K562 (cell line): ENCODE data around the gene RACGAP1. TPM values are rescaled to one million over a fixed set of nuclear protein-coding genes. Genes with fewer than 3 reads are reported as not detected.

Source experiments
- ATF7 ChIP-seq: fragments of 450-650 bp; IDR thresholded peaks from 2 replicates; pipeline ENCODE4 v1.7.1; 2014; ENCODE audit warnings: mild to moderate bottlenecking, moderate library complexity
- BCLAF1 ChIP-seq, 2 experiments: fragments of 450-650 bp in 1 of 2; IDR thresholded peaks; 2 replicates each; pipeline ENCODE4 v1.6.1; 2011 to 2017; ENCODE audit warnings: low read depth in 2 of 2, antibody characterized with exemption in 1 of 2, borderline replicate concordance in 1 of 2, low read length in 1 of 2, mild to moderate bottlenecking in 1 of 2, mixed read lengths in 1 of 2; ENCODE audit not compliant: control insufficient read depth in 1 of 2
- BCOR ChIP-seq: fragments of 450-650 bp; IDR thresholded peaks from 2 replicates; pipeline ENCODE4 v1.6.1; 2016
- CREB1 ChIP-seq, 2 experiments: sonication (generic) in 1 of 2; formaldehyde crosslinking in 1 of 2; IDR thresholded peaks; 2 replicates each; pipeline versions ENCODE4 v1.6.1 to v1.8.0; 2012 to 2022; ENCODE audit warnings: inconsistent platforms in 1 of 2, mild to moderate bottlenecking in 1 of 2, missing genetic modification reagents in 1 of 2, moderate library complexity in 1 of 2
- ELK1 ChIP-seq: sonication (generic); formaldehyde crosslinking; IDR thresholded peaks from 2 replicates; pipeline ENCODE4 v1.8.1; 2022; ENCODE audit warnings: missing genetic modification reagents
- GATAD2A ChIP-seq: fragments of 450-650 bp; IDR thresholded peaks from 2 replicates; pipeline ENCODE4 v1.6.1; 2017
- JUN ChIP-seq, 2 experiments: sonication (generic) in 1 of 2; formaldehyde crosslinking in 1 of 2; IDR thresholded peaks; 2 replicates each; pipeline versions ENCODE4 v1.6.1 to v1.8.0; 2012 to 2022; ENCODE audit warnings: borderline replicate concordance in 2 of 2, mild to moderate bottlenecking in 2 of 2, improper control_type of control experiment in 1 of 2, low read depth in 1 of 2, low read length in 1 of 2, missing genetic modification reagents in 1 of 2
- MXI1 ChIP-seq: IDR thresholded peaks from 2 replicates; pipeline ENCODE4 v1.6.1; 2011; ENCODE audit warnings: low read depth, mild to moderate bottlenecking, improper control_type of control experiment, low read length
- RBM15 ChIP-seq: fragments of 200-400 bp; formaldehyde crosslinking; IDR thresholded peaks from 2 replicates; pipeline ENCODE4 v1.6.1; 2018; ENCODE audit warnings: mild to moderate bottlenecking, low read length, moderate library complexity; ENCODE audit not compliant: insufficient read depth
- SRF ChIP-seq, 2 experiments: fragments of 250-450, 450-650 bp in 1 of 2; sonication (Bioruptor Pico) in 1 of 2; sonication (generic) in 1 of 2; formaldehyde crosslinking; IDR thresholded peaks; 2 replicates each; pipeline versions ENCODE4 v1.5.0 to v1.5.1; 2020 to 2022; ENCODE audit warnings: mild to moderate bottlenecking in 1 of 2, missing genetic modification reagents in 1 of 2
- XRCC4 ChIP-seq: IDR thresholded peaks from one replicate; pipeline ENCODE4 v1.6.1; 2011; ENCODE audit not compliant: insufficient read depth, insufficient read length; ENCODE audit errors: extremely low read depth
- YY1 ChIP-seq, 3 experiments: IDR thresholded peaks; 2 replicates each; pipeline ENCODE4 v1.6.1; 2011; ENCODE audit warnings: low read length in 2 of 3, mild to moderate bottlenecking in 2 of 3, moderate library complexity in 2 of 3, borderline replicate concordance in 1 of 3, control low read depth in 1 of 3, low read depth in 1 of 3; ENCODE audit not compliant: insufficient read depth in 3 of 3, insufficient replicate concordance in 2 of 3, control insufficient read depth in 1 of 3, insufficient read length in 1 of 3; ENCODE audit errors: extremely low read depth in 1 of 3
- ZNF134 ChIP-seq: fragments of 250-450 bp; sonication (Bioruptor Pico); conservative IDR thresholded peaks from 2 replicates; pipeline ENCODE4 v1.4.0; 2020
- polyA plus RNA-seq, 8 experiments: library from polyadenylated mRNA; depleted of rRNA in 4 of 8; stranded (reverse) in 5 of 8; unstranded in 3 of 8; fragments of >200 nt; fragmentation: Nextera tagmentation in 2 of 8; fragmentation: Illumina TruSeq in 1 of 8; extraction: Ambion mirVana in 2 of 8; extraction: Trizol in 1 of 8; gene quantifications; 2 replicates each; pipeline versions ENCODE4 v1.2.1 to v1.2.3, GENCODE V29; 2011 to 2014; ENCODE audit warnings: inconsistent platforms in 1 of 8, missing spikeins in 1 of 8
- total RNA-seq, 7 experiments: library from RNA; depleted of rRNA in 6 of 7; stranded (reverse); fragments of >200 nt in 6 of 7; fragmentation: Illumina TruSeq in 2 of 7; extraction: Trizol in 2 of 7; gene quantifications; 2 replicates each; pipeline versions ENCODE4 v1.2.1 to v1.2.3, GENCODE V29; 2011 to 2021; ENCODE audit warnings: low replicate concordance in 1 of 7
- TF ChIP-seq, protein P1 (sequence below): sonication (generic); formaldehyde crosslinking; IDR thresholded peaks from 2 replicates; pipeline ENCODE4 v1.8.0; 2022; ENCODE audit warnings: mild to moderate bottlenecking, missing genetic modification reagents
- TF ChIP-seq, protein P2 (sequence below): fragments of 450-650 bp; IDR thresholded peaks from 2 replicates; pipeline ENCODE4 v1.6.1; 2016; ENCODE audit warnings: missing biosample characterization, missing genetic modification characterization

RACGAP1 gene
- total and polyA plus RNA-seq, 9 of the 15 experiments (the other 6 are each of a cell fraction or from before 2014, with no cell fraction given): 56.4 to 92.9 (median 71.8) TPM

DNA sequence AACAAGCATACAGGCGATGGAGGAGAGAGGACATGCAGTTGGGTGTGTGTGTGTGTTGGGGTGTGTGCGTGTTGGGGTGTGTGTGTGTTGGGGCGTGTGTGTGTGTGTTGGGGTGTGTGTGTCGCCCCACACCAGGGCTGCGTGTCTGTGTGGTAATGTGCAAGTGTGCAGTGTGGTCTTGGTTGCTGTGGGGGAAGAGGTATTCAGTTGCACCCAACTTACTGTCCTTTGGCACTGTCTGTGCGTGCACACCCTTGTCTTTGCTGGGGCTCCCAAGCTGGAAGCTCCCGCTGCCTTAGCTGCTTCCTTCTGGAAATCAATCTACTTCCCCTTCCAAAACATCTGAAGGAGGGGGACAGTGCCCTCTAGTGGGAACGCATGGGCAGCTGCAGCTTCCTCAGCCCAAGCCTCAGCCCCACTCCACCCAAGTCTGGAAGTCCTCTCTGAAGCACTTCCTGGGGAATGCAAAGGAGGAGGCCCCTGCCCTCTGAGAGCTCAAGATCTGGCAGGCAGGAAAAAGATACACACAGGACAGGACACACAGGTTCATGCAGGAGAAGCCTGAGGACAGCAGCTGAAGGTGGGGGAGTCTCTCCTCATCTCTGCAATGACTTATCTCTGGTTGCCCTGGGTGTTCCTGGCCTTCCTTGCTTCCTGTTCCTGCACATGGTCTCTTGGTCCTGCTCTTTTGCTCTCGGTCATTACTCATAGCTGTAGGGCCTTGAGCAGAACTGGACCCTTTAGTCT, 45.2 kb upstream of the RACGAP1 start (continued):
- TF ChIP-seq BCLAF1 (IDR thresholded peaks at IDR 0.05; ENCODE audit: borderline replicate concordance in 1 of 2, control insufficient read depth in 1 of 2, low read depth in 2 of 2, low read length in 1 of 2) (no peak), XRCC4 (no peak), ATF7 (no peak), GATAD2A (no peak), BCOR (no peak), MXI1 (no peak), SRF (CRISPR knock-in tag; IDR thresholded peaks at IDR 0.05) (no peak), JUN (IDR thresholded peaks at IDR 0.05; ENCODE audit: borderline replicate concordance, low read depth, low read length) (no peak), JUN (CRISPR knock-in tag; IDR thresholded peaks at IDR 0.05; ENCODE audit: borderline replicate concordance) (peak; percentile 50; the same call in 1 of the 2 replicates), ELK1 (CRISPR knock-in tag) (no peak), CREB1 (IDR thresholded peaks at IDR 0.05) (no peak), CREB1 (CRISPR knock-in tag; IDR thresholded peaks at IDR 0.05) (0 out of 2 replicates have a peak, but pooled peaks have one; percentile 26), ZNF134 (CRISPR knock-in tag) (no peak), RBM15 (no peak), YY1 (IDR thresholded peaks at IDR 0.05; ENCODE audit: borderline replicate concordance in 1 of 3, control insufficient read depth in 1 of 3, extremely low read depth in 1 of 3, insufficient read depth in 3 of 3, insufficient read length in 1 of 3, insufficient replicate concordance in 2 of 3, low read depth in 1 of 3, low read length in 2 of 3) (no peak)
- TF ChIP-seq, protein P1, sequence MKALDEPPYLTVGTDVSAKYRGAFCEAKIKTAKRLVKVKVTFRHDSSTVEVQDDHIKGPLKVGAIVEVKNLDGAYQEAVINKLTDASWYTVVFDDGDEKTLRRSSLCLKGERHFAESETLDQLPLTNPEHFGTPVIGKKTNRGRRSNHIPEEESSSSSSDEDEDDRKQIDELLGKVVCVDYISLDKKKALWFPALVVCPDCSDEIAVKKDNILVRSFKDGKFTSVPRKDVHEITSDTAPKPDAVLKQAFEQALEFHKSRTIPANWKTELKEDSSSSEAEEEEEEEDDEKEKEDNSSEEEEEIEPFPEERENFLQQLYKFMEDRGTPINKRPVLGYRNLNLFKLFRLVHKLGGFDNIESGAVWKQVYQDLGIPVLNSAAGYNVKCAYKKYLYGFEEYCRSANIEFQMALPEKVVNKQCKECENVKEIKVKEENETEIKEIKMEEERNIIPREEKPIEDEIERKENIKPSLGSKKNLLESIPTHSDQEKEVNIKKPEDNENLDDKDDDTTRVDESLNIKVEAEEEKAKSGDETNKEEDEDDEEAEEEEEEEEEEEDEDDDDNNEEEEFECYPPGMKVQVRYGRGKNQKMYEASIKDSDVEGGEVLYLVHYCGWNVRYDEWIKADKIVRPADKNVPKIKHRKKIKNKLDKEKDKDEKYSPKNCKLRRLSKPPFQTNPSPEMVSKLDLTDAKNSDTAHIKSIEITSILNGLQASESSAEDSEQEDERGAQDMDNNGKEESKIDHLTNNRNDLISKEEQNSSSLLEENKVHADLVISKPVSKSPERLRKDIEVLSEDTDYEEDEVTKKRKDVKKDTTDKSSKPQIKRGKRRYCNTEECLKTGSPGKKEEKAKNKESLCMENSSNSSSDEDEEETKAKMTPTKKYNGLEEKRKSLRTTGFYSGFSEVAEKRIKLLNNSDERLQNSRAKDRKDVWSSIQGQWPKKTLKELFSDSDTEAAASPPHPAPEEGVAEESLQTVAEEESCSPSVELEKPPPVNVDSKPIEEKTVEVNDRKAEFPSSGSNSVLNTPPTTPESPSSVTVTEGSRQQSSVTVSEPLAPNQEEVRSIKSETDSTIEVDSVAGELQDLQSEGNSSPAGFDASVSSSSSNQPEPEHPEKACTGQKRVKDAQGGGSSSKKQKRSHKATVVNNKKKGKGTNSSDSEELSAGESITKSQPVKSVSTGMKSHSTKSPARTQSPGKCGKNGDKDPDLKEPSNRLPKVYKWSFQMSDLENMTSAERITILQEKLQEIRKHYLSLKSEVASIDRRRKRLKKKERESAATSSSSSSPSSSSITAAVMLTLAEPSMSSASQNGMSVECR (CRISPR knock-in tag): peak; percentile 27; the same call in 1 of the 2 replicates
- TF ChIP-seq, protein P2, sequence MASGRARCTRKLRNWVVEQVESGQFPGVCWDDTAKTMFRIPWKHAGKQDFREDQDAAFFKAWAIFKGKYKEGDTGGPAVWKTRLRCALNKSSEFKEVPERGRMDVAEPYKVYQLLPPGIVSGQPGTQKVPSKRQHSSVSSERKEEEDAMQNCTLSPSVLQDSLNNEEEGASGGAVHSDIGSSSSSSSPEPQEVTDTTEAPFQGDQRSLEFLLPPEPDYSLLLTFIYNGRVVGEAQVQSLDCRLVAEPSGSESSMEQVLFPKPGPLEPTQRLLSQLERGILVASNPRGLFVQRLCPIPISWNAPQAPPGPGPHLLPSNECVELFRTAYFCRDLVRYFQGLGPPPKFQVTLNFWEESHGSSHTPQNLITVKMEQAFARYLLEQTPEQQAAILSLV: no peak
